H1 (cell line): ENCODE results near the gene FARSB. TPM values are rescaled to one million over a fixed set of nuclear protein-coding genes. Genes with fewer than 3 reads are reported as not detected.

Experiments
- CTCF ChIA-PET: fragments of 300-600 bp; sonication (Branson Sonifier 250); formaldehyde crosslinking; loops from one replicate; lab custom pipeline; 2021; ENCODE audit not compliant: partially characterized antibody; lab: Charles Lee
- POLR2A ChIA-PET: fragments of 300-600 bp; sonication (Branson Sonifier 250); formaldehyde crosslinking; loops from one replicate; lab custom pipeline; 2021; ENCODE audit warnings: inconsistent platforms; ENCODE audit not compliant: partially characterized antibody; lab: Charles Lee
- DNase-seq, 2 experiments: peaks; one replicate each; pipeline versions ENCODE4 v3.0.0 to v3.0.0-alpha.2; 2010 to 2022; ENCODE audit warnings: low spot score in 2 of 2, low read depth in 1 of 2, mixed read lengths in 1 of 2
- FAIRE-seq: peaks from 2 replicates; lab custom pipeline; 2011; peaks lifted over from hg19 to GRCh38; lab: Jason Lieb, UNC
- H2AFZ ChIP-seq: 2 replicates; pipeline ENCODE4 v1.8.1; 2012; ENCODE audit warnings: low read length, inconsistent platforms
- H2AK5ac ChIP-seq: 2 replicates; pipeline ENCODE4 v1.6.1; 2013; ENCODE audit warnings: low read depth, low read length
- H2BK120ac ChIP-seq: replicated peaks from 2 replicates; pipeline ENCODE3; 2013; ENCODE audit warnings: low read depth, low read length, inconsistent platforms
- H2BK12ac ChIP-seq: 2 replicates; pipeline ENCODE4 v1.6.1; 2013; ENCODE audit warnings: low read depth, low read length
- H2BK15ac ChIP-seq: 2 replicates; pipeline ENCODE4 v1.6.1; 2013; ENCODE audit warnings: low read length
- H2BK20ac ChIP-seq: 2 replicates; pipeline ENCODE4 v1.6.1; 2013; ENCODE audit warnings: low read length
- H2BK5ac ChIP-seq: 2 replicates; pipeline ENCODE4 v1.6.1; 2013; ENCODE audit warnings: low read depth, low read length
- H3K14ac ChIP-seq: 2 replicates; pipeline ENCODE4 v1.6.1; 2013; ENCODE audit warnings: inconsistent platforms; ENCODE audit not compliant: insufficient read length
- H3K18ac ChIP-seq: 2 replicates; pipeline ENCODE4 v1.6.1; 2013; ENCODE audit warnings: low read length; ENCODE audit errors: extremely low read depth
- H3K23ac ChIP-seq: 2 replicates; pipeline ENCODE4 v1.6.1; 2013; ENCODE audit warnings: inconsistent platforms; ENCODE audit not compliant: insufficient read length
- H3K23me2 ChIP-seq: 2 replicates; pipeline ENCODE4 v1.6.1; 2013; ENCODE audit warnings: low read depth, low read length
- H3K27ac ChIP-seq: 2 replicates; pipeline ENCODE4 v1.6.1; 2011; ENCODE audit warnings: low read depth, low read length, inconsistent platforms
- H3K27me3 ChIP-seq, 4 experiments: replicated peaks in 1 of 4; 1 replicate in 1 of 4; 2 replicates in 3 of 4; pipeline versions ENCODE4 v1.6.1 to v1.8.1; 2011 to 2013; ENCODE audit warnings: low read length in 3 of 4, mild to moderate bottlenecking in 3 of 4, inconsistent platforms in 2 of 4, mixed read lengths in 2 of 4, moderate library complexity in 1 of 4; ENCODE audit not compliant: control insufficient read depth in 3 of 4, insufficient read depth in 3 of 4; ENCODE audit errors: extremely low read depth in 1 of 4
- H3K36me3 ChIP-seq, 4 experiments: 2 replicates each; pipeline versions ENCODE4 v1.6.1 to v1.8.1; 2011 to 2013; ENCODE audit warnings: mild to moderate bottlenecking in 4 of 4, low read length in 3 of 4, moderate library complexity in 2 of 4, control low read depth in 1 of 4, inconsistent platforms in 1 of 4; ENCODE audit not compliant: insufficient read depth in 4 of 4, control insufficient read depth in 2 of 4
- H3K4ac ChIP-seq: replicated peaks from 2 replicates; pipeline ENCODE3; 2013; ENCODE audit warnings: low read length, low read depth, mixed read lengths, inconsistent platforms; ENCODE audit not compliant: insufficient read length
- H3K4me1 ChIP-seq, 4 experiments: replicated peaks in 1 of 4; 1 replicate in 1 of 4; 2 replicates in 3 of 4; pipeline versions ENCODE4 v1.6.1 to v1.8.1; 2011 to 2013; ENCODE audit warnings: low read length in 3 of 4, inconsistent platforms in 2 of 4, mixed read lengths in 1 of 4; ENCODE audit not compliant: insufficient read depth in 4 of 4, control insufficient read depth in 3 of 4
- H3K4me2 ChIP-seq, 2 experiments: 2 replicates each; pipeline versions ENCODE4 v1.6.1 to v1.8.1; 2011 to 2013; ENCODE audit warnings: low read depth in 2 of 2, low read length in 2 of 2, control low read depth in 1 of 2, inconsistent platforms in 1 of 2, mild to moderate bottlenecking in 1 of 2; ENCODE audit not compliant: insufficient read depth in 1 of 2
- H3K4me3 ChIP-seq, 4 experiments: fragments of 200-600, 300-600 bp in 1 of 4; sonication (generic), shearing (Covaris generic), sonication (Bioruptor Twin) in 1 of 4; 2 replicates each; pipeline versions ENCODE4 v1.5.1 to v1.8.1; 2011 to 2016; ENCODE audit warnings: low read length in 4 of 4, low read depth in 3 of 4, control low read depth in 2 of 4, inconsistent platforms in 2 of 4, mild to moderate bottlenecking in 2 of 4, mixed read lengths in 1 of 4, moderate library complexity in 1 of 4; ENCODE audit not compliant: insufficient read depth in 2 of 4; ENCODE audit errors: extremely low read depth in 1 of 4
- H3K56ac ChIP-seq: replicated peaks from 2 replicates; pipeline ENCODE3; 2013; ENCODE audit warnings: low read depth, mild to moderate bottlenecking, mixed read lengths, low read length, inconsistent platforms; ENCODE audit not compliant: insufficient read length
- H3K79me1 ChIP-seq: 2 replicates; pipeline ENCODE4 v1.6.1; 2013; ENCODE audit warnings: low read depth, low read length, control low read depth
- H3K79me2 ChIP-seq, 2 experiments: 2 replicates each; pipeline versions ENCODE4 v1.6.1 to v1.8.1; 2012 to 2013; ENCODE audit warnings: low read length in 2 of 2, mild to moderate bottlenecking in 2 of 2, inconsistent platforms in 1 of 2; ENCODE audit not compliant: insufficient read depth in 2 of 2, control insufficient read depth in 1 of 2
- H3K9ac ChIP-seq, 4 experiments: replicated peaks in 1 of 4; 1 replicate in 1 of 4; 2 replicates in 3 of 4; pipeline versions ENCODE4 v1.6.1 to v1.8.1; 2011 to 2013; ENCODE audit warnings: low read depth in 3 of 4, low read length in 3 of 4, control low read depth in 2 of 4, mild to moderate bottlenecking in 2 of 4, moderate library complexity in 2 of 4, inconsistent platforms in 1 of 4; ENCODE audit errors: extremely low read depth in 1 of 4
- H3K9me3 ChIP-seq, 2 experiments: 2 replicates each; pipeline versions ENCODE4 v1.6.1 to v1.8.1; 2012 to 2013; ENCODE audit warnings: mild to moderate bottlenecking in 2 of 2, moderate library complexity in 2 of 2, control low read depth in 1 of 2, inconsistent platforms in 1 of 2, low read depth in 1 of 2, low read length in 1 of 2, mixed read lengths in 1 of 2; ENCODE audit not compliant: insufficient read depth in 2 of 2
- H4K20me1 ChIP-seq, 2 experiments: replicated peaks in 1 of 2; 2 replicates each; pipeline versions ENCODE3 to v1.8.1; 2011 to 2013; ENCODE audit warnings: inconsistent platforms in 2 of 2, low read length in 2 of 2, mild to moderate bottlenecking in 1 of 2; ENCODE audit not compliant: insufficient read depth in 2 of 2, control insufficient read depth in 1 of 2
- H4K5ac ChIP-seq: 2 replicates; pipeline ENCODE4 v1.6.1; 2013; ENCODE audit warnings: low read length, low read depth, mixed read lengths, inconsistent platforms; ENCODE audit not compliant: insufficient read length
- H4K8ac ChIP-seq: 2 replicates; pipeline ENCODE4 v1.8.0; 2013; ENCODE audit warnings: mild to moderate bottlenecking, moderate library complexity, low read length, inconsistent platforms; ENCODE audit not compliant: insufficient read depth; ENCODE audit errors: extremely low read depth
- H4K91ac ChIP-seq: replicated peaks from 2 replicates; pipeline ENCODE3; 2013; ENCODE audit warnings: low read length, mixed read lengths, inconsistent platforms; ENCODE audit not compliant: insufficient read length
- ATF3 ChIP-seq: IDR thresholded peaks from 2 replicates; pipeline ENCODE4 v1.6.1; 2011; ENCODE audit warnings: low read depth, mild to moderate bottlenecking, low read length; ENCODE audit not compliant: insufficient read depth
- CHD2 ChIP-seq: IDR thresholded peaks from 2 replicates; pipeline ENCODE4 v1.6.1; 2012; ENCODE audit warnings: low read length, improper control_type of control experiment
- CTCF ChIP-seq, 3 experiments: IDR thresholded peaks; 1 replicate in 2 of 3; 2 replicates in 1 of 3; pipeline versions ENCODE4 v1.5.1 to v1.6.1; 2011; ENCODE audit warnings: low read length in 3 of 3, mild to moderate bottlenecking in 3 of 3, inconsistent platforms in 2 of 3, low read depth in 1 of 3, moderate library complexity in 1 of 3; ENCODE audit not compliant: insufficient read depth in 1 of 3; ENCODE audit errors: control extremely low read depth in 1 of 3
- EP300 ChIP-seq, 2 experiments: IDR thresholded peaks; 1 replicate in 1 of 2; 2 replicates in 1 of 2; pipeline ENCODE4 v1.6.1; 2011 to 2012; ENCODE audit warnings: low read depth in 2 of 2, low read length in 2 of 2, mild to moderate bottlenecking in 2 of 2, borderline replicate concordance in 1 of 2, inconsistent platforms in 1 of 2, moderate library complexity in 1 of 2
- EZH2 ChIP-seq: fragments of 200-600 bp; sonication (generic); IDR thresholded peaks from 2 replicates; pipeline ENCODE4 v1.7.1; 2012; ENCODE audit warnings: low read depth, mild to moderate bottlenecking, moderate library complexity, low read length, inconsistent platforms; ENCODE audit not compliant: severe bottlenecking
- KDM5A ChIP-seq: fragments of 200-600 bp; IDR thresholded peaks from 2 replicates; pipeline ENCODE4 v1.7.1; 2012; ENCODE audit warnings: mild to moderate bottlenecking, low read length, inconsistent platforms, mixed read lengths
- NRF1 ChIP-seq: IDR thresholded peaks from 2 replicates; pipeline ENCODE4 v1.6.1; 2011; ENCODE audit warnings: mild to moderate bottlenecking, low read depth, low read length, improper control_type of control experiment
- SIX5 ChIP-seq: IDR thresholded peaks from 2 replicates; pipeline ENCODE4 v1.6.1; 2011; ENCODE audit warnings: mild to moderate bottlenecking, low read depth, low read length
- TAF7 ChIP-seq: optimal IDR thresholded peaks from 2 replicates; pipeline ENCODE3; 2011; ENCODE audit warnings: low read depth, mild to moderate bottlenecking, inconsistent platforms, low read length, moderate library complexity, borderline replicate concordance
- WGBS, 2 experiments: shearing (Covaris generic) in 1 of 2; methylation state at CpG; one replicate each; pipeline versions ENCODE4 v1.1.6 to v1.1.7; 2013 to 2015; ENCODE audit warnings: low lambda C conversion rate in 2 of 2, mixed read lengths in 2 of 2, inconsistent platforms in 1 of 2, low coverage in 1 of 2, missing lambda C conversion rate in 1 of 2; ENCODE audit not compliant: insufficient replicate concordance in 2 of 2, insufficient coverage in 1 of 2, insufficient read length in 1 of 2; ENCODE audit errors: extremely low coverage in 1 of 2, missing lambda C conversion rate in 1 of 2; 5-methylcytosine and 5-hydroxymethylcytosine counted together
- polyA plus RNA-seq, 7 experiments: library from polyadenylated mRNA; depleted of rRNA in 3 of 7; stranded (reverse) in 5 of 7; unstranded in 2 of 7; fragments of >200 nt in 5 of 7; fragments of 200-250 nt in 2 of 7; gene quantifications; 1 replicate in 5 of 7; 2 replicates in 1 of 7; 4 replicates in 1 of 7; pipeline versions ENCODE4 v1.2.1 to v1.2.3, GENCODE V29; 2011 to 2013; ENCODE audit warnings: missing spikeins in 2 of 7, mixed read lengths in 2 of 7
- total RNA-seq: library from RNA; stranded (reverse); fragmentation: NEBNext Ultra II Directional; extraction: Animal tissue kit (Norgen Biotek cat#: 25700); gene quantifications from 2 replicates; pipeline ENCODE4 v1.2.1, GENCODE V29; 2021

Gene FARSB
- total and polyA plus RNA-seq, 2 of the 8 experiments (the other 6 are each of a cell fraction or from before 2014, with no cell fraction given): 21.0 to 37.9 TPM

- Histone ChIP-seq H2BK15ac (no peak overlapping the region), H3K9ac (no peak overlapping the region), H4K8ac (no peak overlapping the region), H3K4ac (no peak overlapping the region), H3K4me2 (no peak overlapping the region), H3K23ac (no peak overlapping the region), H3K9me3 (no peaks in the 10 kb centered on the region), H4K20me1 (peaks cover 0 to 4% of the 10 kb centered on the region in 2 experiments), H3K4me1 (no peaks in the 10 kb centered on the region), H2BK12ac (no peak overlapping the region), H4K5ac (no peak overlapping the region), H4K91ac (no peak overlapping the region), H3K36me3 (peaks cover 0 to 5% (median 3%) of the 10 kb centered on the region in 4 experiments; a peak in 3 of 8 replicates), H3K79me2 (no peaks in the 10 kb centered on the region), H2BK5ac (no peak overlapping the region), H3K27ac (no peak overlapping the region), H3K79me1 (no peaks in the 10 kb centered on the region), H3K56ac (no peak overlapping the region), H3K27me3 (no peaks in the 10 kb centered on the region; a peak in 1 of 7 replicates), H2BK120ac (no peak overlapping the region), H2AK5ac (no peak overlapping the region), H3K18ac (no peak overlapping the region), H2AFZ (no peak overlapping the region), H3K4me3 (no peak overlapping the region), H2BK20ac (no peak overlapping the region), H3K14ac (no peak overlapping the region), H3K23me2 (no peaks in the 10 kb centered on the region)
- no peak for DNase-seq
- POLR2A ChIA-PET: interaction anchor here (0.8 kb wide), 1 partner anchor 9 kb away, joined by 3 read pairs; no protein-coding TSS in a partner anchor
- CTCF ChIA-PET: interaction anchor here (0.6 to 3.9 kb wide), 9 partner anchors 10 to 510 kb away, joined by 3 to 22 read pairs (median 4); no protein-coding TSS in a partner anchor
- 80% methylated on average over 11 of the region's 11 CpGs; no CpG with 5 or more reads in 1 of the 2 experiments for WGBS, 2 experiments
- FAIRE-seq: no peak
- TF ChIP-seq KDM5A: no peak
- TF ChIP-seq NRF1: no peak
- TF ChIP-seq SIX5: no peak
- TF ChIP-seq EZH2: no peak
- no peak for TF ChIP-seq TAF7
- no peak for TF ChIP-seq CTCF (IDR thresholded peaks at IDR 0.05; ENCODE audit: control extremely low read depth in 1 of 3, insufficient read depth in 1 of 3, low read depth in 1 of 3, low read length in 3 of 3)
- no peak for TF ChIP-seq CHD2
- no peak for TF ChIP-seq EP300 (IDR thresholded peaks at IDR 0.05; ENCODE audit: borderline replicate concordance in 1 of 2, low read depth in 2 of 2, low read length in 2 of 2)
- no peak for TF ChIP-seq ATF3
These were observed 92.7 kb downstream of the FARSB start for GRCh38 chr2:222563106-222563718.
